H9 (cell line): ENCODE measurements around the gene ARID1B. TPM values are rescaled to one million over a fixed set of nuclear protein-coding genes. Genes with fewer than 3 reads are reported as not detected.

Experiments
- DNase-seq: peaks from one replicate; pipeline ENCODE4 v3.0.0-alpha.2; 2017
- H2AFZ ChIP-seq: one replicate; pipeline ENCODE4 v1.6.1; 2013; ENCODE audit warnings: mild to moderate bottlenecking, low read length, control low read depth, moderate library complexity
- H2AK5ac ChIP-seq: 2 replicates; pipeline ENCODE4 v1.6.1; 2013; ENCODE audit warnings: low read length, control low read depth, mixed read lengths; ENCODE audit not compliant: insufficient read length
- H2BK120ac ChIP-seq: one replicate; pipeline ENCODE4 v1.6.1; 2013; ENCODE audit warnings: low read depth, mild to moderate bottlenecking, low read length, control low read depth, inconsistent platforms; ENCODE audit not compliant: poor library complexity, severe bottlenecking
- H2BK12ac ChIP-seq: 2 replicates; pipeline ENCODE4 v1.6.1; 2013; ENCODE audit warnings: low read length, control low read depth, mixed read lengths, low read depth; ENCODE audit not compliant: insufficient read length
- H2BK15ac ChIP-seq: 2 replicates; pipeline ENCODE4 v1.6.1; 2013; ENCODE audit warnings: low read depth, low read length, control low read depth
- H2BK20ac ChIP-seq: one replicate; pipeline ENCODE4 v1.6.1; 2013; ENCODE audit warnings: low read depth, mild to moderate bottlenecking, low read length, control low read depth, inconsistent platforms; ENCODE audit not compliant: poor library complexity, severe bottlenecking
- H2BK5ac ChIP-seq: 2 replicates; pipeline ENCODE4 v1.6.1; 2013; ENCODE audit warnings: low read length, control low read depth, mixed read lengths; ENCODE audit not compliant: insufficient read length
- H3K14ac ChIP-seq: 2 replicates; pipeline ENCODE4 v1.6.1; 2013; ENCODE audit warnings: low read length, control low read depth; ENCODE audit not compliant: insufficient read depth
- H3K18ac ChIP-seq: 2 replicates; pipeline ENCODE4 v1.6.1; 2013; ENCODE audit warnings: low read depth, mild to moderate bottlenecking, mixed read lengths, low read length, control low read depth; ENCODE audit not compliant: insufficient read length
- H3K23ac ChIP-seq: 2 replicates; pipeline ENCODE4 v1.6.1; 2013; ENCODE audit warnings: low read length, control low read depth, mixed read lengths, low read depth; ENCODE audit not compliant: insufficient read length
- H3K23me2 ChIP-seq: 2 replicates; pipeline ENCODE4 v1.6.1; 2013; ENCODE audit warnings: low read depth, mild to moderate bottlenecking, mixed read lengths, low read length, control low read depth; ENCODE audit not compliant: insufficient read length, poor library complexity, severe bottlenecking
- H3K27ac ChIP-seq: 2 replicates; pipeline ENCODE4 v1.5.1; 2013; ENCODE audit warnings: low read length, control low read depth, mixed read lengths, low read depth; ENCODE audit not compliant: insufficient read length
- H3K27me3 ChIP-seq: 2 replicates; pipeline ENCODE4 v1.6.1; 2013; ENCODE audit warnings: low read length, control low read depth, inconsistent platforms; ENCODE audit not compliant: insufficient read depth
- H3K4ac ChIP-seq: 2 replicates; pipeline ENCODE4 v1.6.1; 2013; ENCODE audit warnings: low read depth, mild to moderate bottlenecking, control low read depth, inconsistent platforms, low read length, moderate library complexity
- H3K4me1 ChIP-seq: 2 replicates; pipeline ENCODE4 v1.6.1; 2013; ENCODE audit warnings: low read length, control low read depth, inconsistent platforms; ENCODE audit not compliant: insufficient read depth
- H3K4me2 ChIP-seq: 2 replicates; pipeline ENCODE4 v1.6.1; 2013; ENCODE audit warnings: low read length, control low read depth, mixed read lengths; ENCODE audit not compliant: insufficient read length, insufficient read depth
- H3K56ac ChIP-seq: 2 replicates; pipeline ENCODE4 v1.6.1; 2013; ENCODE audit warnings: low read depth, mild to moderate bottlenecking, mixed read lengths, low read length, control low read depth; ENCODE audit not compliant: insufficient read length
- H3K79me1 ChIP-seq: 2 replicates; pipeline ENCODE4 v1.6.1; 2013; ENCODE audit warnings: low read depth, mild to moderate bottlenecking, moderate library complexity, low read length, control low read depth, inconsistent platforms; ENCODE audit not compliant: insufficient read depth, poor library complexity, severe bottlenecking
- H3K79me2 ChIP-seq: 2 replicates; pipeline ENCODE4 v1.6.1; 2013; ENCODE audit warnings: low read length, control low read depth, inconsistent platforms; ENCODE audit not compliant: insufficient read depth
- H3K9ac ChIP-seq: 2 replicates; pipeline ENCODE4 v1.6.1; 2013; ENCODE audit warnings: low read length, control low read depth, mixed read lengths; ENCODE audit not compliant: insufficient read length; ENCODE audit errors: extremely low read depth
- H3K9me3 ChIP-seq: one replicate; pipeline ENCODE4 v1.6.1; 2013; ENCODE audit warnings: low read depth, low read length, inconsistent platforms; ENCODE audit not compliant: control insufficient read depth
- H3T11ph ChIP-seq: one replicate; pipeline ENCODE4 v1.6.1; 2013; ENCODE audit warnings: mild to moderate bottlenecking, low read length, control low read depth, inconsistent platforms
- H4K20me1 ChIP-seq: one replicate; pipeline ENCODE4 v1.6.1; 2013; ENCODE audit not compliant: control insufficient read depth, insufficient read length, insufficient read depth
- H4K5ac ChIP-seq: 2 replicates; pipeline ENCODE4 v1.6.1; 2013; ENCODE audit warnings: low read depth, mild to moderate bottlenecking, mixed read lengths, low read length, control low read depth; ENCODE audit not compliant: insufficient read length
- H4K8ac ChIP-seq: replicated peaks from 2 replicates; pipeline ENCODE4 v1.6.1; 2013; ENCODE audit warnings: low read length, control low read depth, mixed read lengths, low read depth; ENCODE audit not compliant: insufficient read length
- H4K91ac ChIP-seq: 2 replicates; pipeline ENCODE4 v1.6.1; 2013; ENCODE audit warnings: low read depth, mild to moderate bottlenecking, moderate library complexity, mixed read lengths, low read length, control low read depth; ENCODE audit not compliant: insufficient read length
- H3K27ac Mint-ChIP-seq, 3 experiments: 2 replicates in 2 of 3; 3 replicates in 1 of 3; pipeline ENCODE4 v1.8.0; 2020 to 2021; ENCODE audit warnings: mixed read lengths in 3 of 3, mild to moderate bottlenecking in 1 of 3, moderate library complexity in 1 of 3
- H3K27me3 Mint-ChIP-seq: 2 replicates; pipeline ENCODE4 v1.8.0; 2021; ENCODE audit warnings: low read depth, mild to moderate bottlenecking, moderate library complexity, mixed read lengths
- H3K36me3 Mint-ChIP-seq, 3 experiments: 2 replicates in 2 of 3; 3 replicates in 1 of 3; pipeline ENCODE4 v1.8.0; 2020 to 2021; ENCODE audit warnings: low read depth in 3 of 3, mixed read lengths in 3 of 3; ENCODE audit not compliant: insufficient read depth in 1 of 3
- H3K4me1 Mint-ChIP-seq, 2 experiments: 2 replicates each; pipeline ENCODE4 v1.8.0; 2020; ENCODE audit warnings: mixed read lengths in 2 of 2
- H3K4me3 Mint-ChIP-seq, 2 experiments: 2 replicates in 1 of 2; 3 replicates in 1 of 2; pipeline ENCODE4 v1.8.0; 2020 to 2021; ENCODE audit warnings: mild to moderate bottlenecking in 2 of 2, mixed read lengths in 2 of 2, moderate library complexity in 1 of 2
- H3K9me3 Mint-ChIP-seq, 2 experiments: 2 replicates in 1 of 2; 3 replicates in 1 of 2; pipeline ENCODE4 v1.8.0; 2020; ENCODE audit warnings: mild to moderate bottlenecking in 2 of 2, mixed read lengths in 2 of 2, moderate library complexity in 1 of 2
- CTCF ChIP-seq: fragments of 200-600 bp; sonication (generic); conservative IDR thresholded peaks from 3 replicates; pipeline ENCODE4 v1.8.0; 2021; ENCODE audit warnings: antibody characterized with exemption, mild to moderate bottlenecking
- WGBS: extraction: QIAGEN DNeasy Blood & Tissue Kit; methylation state at CpG from one replicate; pipeline ENCODE4 v1.1.7; 2013; ENCODE audit warnings: missing lambda C conversion rate, low lambda C conversion rate, mixed read lengths; ENCODE audit not compliant: insufficient read length; ENCODE audit errors: extremely low coverage; 5-methylcytosine and 5-hydroxymethylcytosine counted together
- total RNA-seq: library from RNA; stranded (reverse); gene quantifications from 2 replicates; pipeline ENCODE4 v1.2.1, GENCODE V29; 2021

ARID1B gene
- total RNA-seq, 1 experiment from 2014 or later = 88.2 TPM

GRCh38 chr6:156906451-156906850, 129.3 kb downstream of the ARID1B start:
- no peak overlapping the region for H3T11ph ChIP-seq
- H3K27me3 ChIP-seq = no peaks in the 10 kb centered on the region
- H3K79me2 ChIP-seq = no peaks in the 10 kb centered on the region; the same call in none of the 2 replicates
- no peaks in the 10 kb centered on the region for H4K20me1 ChIP-seq
- H2AFZ ChIP-seq = no peak overlapping the region
- peak overlapping the region in 1 of 3 experiments; percentile 51; a peak in 1 of 7 replicates for H3K27ac Mint-ChIP-seq
- no peak overlapping the region for H2BK20ac ChIP-seq
- H4K8ac ChIP-seq = no peak overlapping the region
- no peak overlapping the region for H2AK5ac ChIP-seq
- no peak overlapping the region for H4K5ac ChIP-seq
- no peak overlapping the region for H3K56ac ChIP-seq
- H3K9me3 Mint-ChIP-seq = no peaks in the 10 kb centered on the region
- H3K9me3 ChIP-seq = no peaks in the 10 kb centered on the region
- DNase-seq = no peak
- H3K27ac ChIP-seq = no peak overlapping the region
- no peak overlapping the region for H3K18ac ChIP-seq
- no peak overlapping the region for H4K91ac ChIP-seq
- no peak overlapping the region for H3K4ac ChIP-seq
- no peak overlapping the region for H3K4me2 ChIP-seq
- H3K27me3 Mint-ChIP-seq = no peaks in the 10 kb centered on the region
- WGBS = no CpG with 5 or more reads among the region's 7 CpGs
- H3K4me1 Mint-ChIP-seq = peaks cover 6 to 16% of the 10 kb centered on the region in 2 experiments
- no peaks in the 10 kb centered on the region for H3K23me2 ChIP-seq
- TF ChIP-seq CTCF = no peak
- no peaks in the 10 kb centered on the region for H3K79me1 ChIP-seq
- H3K14ac ChIP-seq = no peak overlapping the region
- no peak overlapping the region for H3K4me3 Mint-ChIP-seq
- H3K36me3 Mint-ChIP-seq = peaks cover 0 to 8% (median 3%) of the 10 kb centered on the region in 3 experiments; a peak in 3 of 7 replicates
- no peak overlapping the region for H2BK15ac ChIP-seq
- H2BK12ac ChIP-seq = no peak overlapping the region
- no peak overlapping the region for H3K23ac ChIP-seq
- H2BK120ac ChIP-seq = no peak overlapping the region
- H2BK5ac ChIP-seq = no peak overlapping the region
- no peak overlapping the region for H3K9ac ChIP-seq
- H3K4me1 ChIP-seq = no peaks in the 10 kb centered on the region
